Renal cortical epithelial cell (primary cell): Measurements from ENCODE around the gene ADAM12. TPM values are rescaled to one million over a fixed set of nuclear protein-coding genes. Genes with fewer than 3 reads are reported as not detected.

Source experiments
- DNase-seq: peaks from one replicate; pipeline ENCODE4 v3.0.0-alpha.2; 2011; ENCODE audit warnings: low read depth
- total RNA-seq: library from RNA; depleted of rRNA; stranded (reverse); fragments of >200 nt; gene quantifications from 2 replicates; pipeline ENCODE4 v1.2.3, GENCODE V29; 2014

Gene ADAM12
- total RNA-seq, 1 donor from 2014 or later, result 19.4 TPM

DNA sequence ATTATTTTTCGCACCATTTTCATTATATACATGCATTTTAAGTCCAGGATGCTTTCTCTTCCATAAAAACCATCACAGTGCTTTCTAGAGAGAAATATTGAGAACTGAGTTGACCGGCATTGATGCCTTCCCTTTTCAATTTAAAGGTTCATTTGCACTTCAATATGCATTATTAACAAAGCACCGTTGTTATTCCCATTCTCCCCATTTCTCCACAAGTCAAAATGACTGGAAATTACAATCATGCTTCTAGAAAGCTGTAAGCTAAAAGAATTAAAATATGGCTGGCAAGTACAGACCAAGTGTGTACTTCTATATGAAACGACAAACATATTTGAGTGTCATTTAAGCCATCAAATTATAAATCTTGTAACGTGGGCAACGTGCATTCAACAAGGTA lies 272.4 kb downstream of the ADAM12 start:
- DNase-seq, result no peak

DNA sequence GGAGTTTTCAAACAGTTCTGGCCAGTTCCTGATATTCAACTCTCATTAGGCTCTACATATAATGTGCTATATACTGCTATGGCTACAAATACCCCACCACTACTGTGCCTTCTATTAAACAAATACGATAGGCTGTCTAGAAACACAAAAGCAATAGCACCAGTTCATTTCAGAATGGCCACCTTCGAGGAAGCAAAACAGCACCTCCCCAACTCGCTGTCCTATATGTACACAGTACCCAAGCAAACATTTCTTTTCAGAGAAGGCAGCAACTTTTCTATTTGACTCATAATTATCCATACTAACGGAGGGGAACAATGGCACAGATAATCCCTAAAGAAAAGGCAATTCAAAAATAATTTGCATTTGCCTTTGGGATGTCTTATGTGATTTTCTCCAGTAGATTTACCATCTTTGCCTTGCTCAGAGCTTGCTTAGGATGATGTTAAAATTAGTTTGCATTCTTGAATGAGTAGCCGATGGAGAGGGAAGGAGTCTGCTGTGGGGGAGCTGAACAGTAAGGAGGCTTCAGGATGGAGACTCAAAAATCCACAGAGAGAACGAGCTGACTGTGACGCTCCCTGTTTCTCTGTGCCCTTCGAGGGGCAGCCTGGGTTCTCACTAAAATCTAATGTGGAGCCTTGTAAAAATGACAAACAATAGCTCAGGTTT lies 273.3 kb downstream of the ADAM12 start:
- no peak for DNase-seq

DNA sequence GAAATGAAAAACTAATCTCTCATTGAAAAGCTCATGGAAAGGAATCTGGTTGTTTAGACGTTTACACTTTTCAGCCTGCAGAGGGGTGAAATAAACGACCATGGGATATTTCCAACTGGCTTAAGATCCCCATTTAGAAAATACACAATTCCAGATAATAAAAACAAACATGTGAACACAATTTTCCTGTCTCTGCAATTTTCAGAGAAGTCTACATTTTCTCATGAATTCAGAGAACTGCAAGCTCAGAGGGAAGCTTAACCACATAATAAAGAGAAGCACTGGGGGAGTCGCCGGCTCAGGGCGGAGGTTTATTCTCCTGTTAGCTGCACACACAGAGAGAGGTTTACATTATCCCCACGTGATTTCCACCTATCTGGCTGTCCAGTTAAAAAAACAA lies 276.8 kb downstream of the ADAM12 start:
- no peak for DNase-seq

DNA sequence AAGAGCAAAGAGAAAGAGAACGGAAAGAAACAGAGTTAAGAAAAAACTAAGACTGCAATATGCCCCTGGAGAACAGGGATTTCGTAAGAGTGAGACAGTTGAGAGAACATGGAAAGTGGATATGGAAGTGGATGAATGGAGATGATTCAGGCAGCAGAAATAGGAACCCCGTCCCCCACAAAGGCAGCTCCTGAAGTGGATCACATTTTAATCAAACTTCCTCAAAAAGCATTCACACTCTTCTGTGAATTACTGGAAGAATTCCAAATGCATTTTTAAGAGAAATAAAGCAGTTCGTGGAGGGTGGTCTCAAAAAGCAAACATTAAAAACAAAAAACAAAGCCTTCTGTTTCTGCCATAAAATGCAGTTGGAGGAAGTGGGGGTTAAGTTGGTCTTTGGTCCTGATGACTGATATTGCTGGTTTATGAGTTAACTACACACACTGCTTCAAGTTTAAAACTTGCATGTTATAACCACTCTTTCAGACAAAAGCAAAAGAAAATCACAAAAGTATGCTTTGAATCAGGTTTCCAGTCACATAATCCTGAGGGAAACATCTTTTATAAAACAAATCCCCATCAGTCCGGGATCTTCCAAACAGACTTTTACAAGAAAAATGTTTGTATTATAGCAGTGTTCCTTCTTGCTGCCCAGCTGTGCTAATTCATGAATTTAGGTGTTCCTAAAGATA lies 277.6 kb downstream of the ADAM12 start:
- peak; percentile 81 for DNase-seq

DNA sequence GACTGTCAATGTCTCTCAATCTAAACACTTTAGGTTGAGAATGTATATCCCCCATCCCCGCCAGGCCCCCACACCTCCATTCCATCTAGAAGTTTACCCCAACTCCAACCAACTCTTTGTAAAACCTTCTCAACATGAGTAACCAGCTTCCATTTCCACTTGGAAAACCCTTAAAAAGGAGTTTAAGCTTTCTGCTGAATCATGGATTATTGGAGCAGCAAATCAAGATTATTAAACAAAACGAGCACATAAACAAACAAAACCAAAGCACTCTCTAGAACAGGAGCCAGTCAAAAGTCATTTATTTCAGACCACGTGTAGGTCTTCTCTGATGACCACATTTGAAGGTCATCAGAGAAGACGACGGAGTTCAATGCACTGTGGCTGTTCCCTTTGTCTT lies 278.4 kb downstream of the ADAM12 start:
- no peak for DNase-seq

DNA sequence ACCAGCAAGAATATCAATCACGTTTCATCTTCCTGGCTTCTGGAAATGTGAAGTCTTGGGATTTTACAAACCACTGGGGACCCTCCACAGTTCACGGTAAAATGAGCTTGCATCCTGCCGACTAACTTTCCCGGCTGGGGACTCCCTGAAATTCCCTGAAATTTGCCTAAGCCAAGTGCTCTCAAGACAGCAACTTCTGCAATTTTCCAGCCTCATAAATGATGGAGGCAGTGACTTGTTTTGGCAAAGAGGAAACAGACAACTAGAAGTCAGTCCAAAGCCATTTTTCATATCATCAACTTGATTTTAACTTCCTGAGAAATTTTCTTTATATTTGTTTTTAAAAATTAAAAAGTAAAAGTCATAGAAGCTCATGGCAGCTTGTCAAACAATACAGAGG lies 279.6 kb downstream of the ADAM12 start:
- no peak for DNase-seq

DNA sequence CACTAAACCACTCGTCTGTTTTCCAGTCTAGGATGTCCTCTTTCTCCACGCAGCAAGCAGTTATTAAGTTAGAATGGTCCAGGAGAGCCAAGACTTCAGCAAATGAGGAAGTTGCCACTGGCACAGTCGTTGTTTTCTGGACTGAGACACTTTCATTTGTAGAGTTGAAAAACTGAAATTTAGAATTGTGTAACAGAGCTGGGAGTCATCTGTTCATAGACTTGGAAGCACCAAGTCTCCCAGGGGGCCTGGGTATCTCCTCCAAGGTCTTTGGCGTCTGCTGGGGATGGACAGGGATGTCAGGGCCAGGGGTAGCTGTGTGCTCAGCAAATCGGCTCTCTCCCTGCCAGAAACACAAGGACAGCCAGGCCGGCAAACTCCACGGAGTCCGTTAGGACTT lies 283.5 kb downstream of the ADAM12 start:
- DNase-seq, result no peak

DNA sequence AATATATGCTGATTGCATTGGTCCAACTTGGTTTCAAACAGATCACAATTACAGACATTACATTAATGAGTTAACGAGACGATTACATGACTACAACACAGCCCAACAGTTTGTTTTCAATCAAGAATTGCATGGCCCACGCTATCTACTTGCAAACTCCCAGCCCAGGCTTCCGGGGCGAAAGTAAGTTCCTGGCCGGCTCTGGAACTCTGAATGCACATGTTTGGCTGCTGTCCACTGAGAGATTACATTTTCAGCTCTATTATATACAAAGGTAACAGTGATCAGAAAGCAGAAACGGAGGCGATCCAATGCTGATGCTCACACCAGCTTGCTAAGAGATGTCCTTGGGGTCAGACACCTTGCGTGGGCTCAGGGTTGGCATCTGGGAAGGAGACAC lies 285.6 kb downstream of the ADAM12 start:
- DNase-seq, result no peak

DNA sequence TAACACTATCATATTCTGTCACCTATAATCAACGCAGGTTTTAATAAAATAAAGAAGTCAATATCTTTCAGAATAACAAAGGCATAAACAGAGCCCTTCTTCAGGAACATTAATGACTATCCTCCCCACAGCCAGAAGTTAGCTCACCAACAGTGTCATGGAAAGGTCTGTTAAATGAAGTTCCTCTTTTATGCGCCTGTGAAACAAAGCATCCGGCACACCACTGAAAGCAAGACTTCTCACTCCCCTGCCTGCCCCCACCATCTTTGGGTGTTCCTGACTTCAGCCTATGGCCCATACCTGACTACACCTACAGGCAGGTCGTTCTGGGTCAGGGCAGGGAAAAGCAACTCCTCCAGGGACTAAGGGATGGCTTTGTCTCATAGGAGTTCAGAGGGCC lies 286.5 kb downstream of the ADAM12 start:
- DNase-seq, result no peak

DNA sequence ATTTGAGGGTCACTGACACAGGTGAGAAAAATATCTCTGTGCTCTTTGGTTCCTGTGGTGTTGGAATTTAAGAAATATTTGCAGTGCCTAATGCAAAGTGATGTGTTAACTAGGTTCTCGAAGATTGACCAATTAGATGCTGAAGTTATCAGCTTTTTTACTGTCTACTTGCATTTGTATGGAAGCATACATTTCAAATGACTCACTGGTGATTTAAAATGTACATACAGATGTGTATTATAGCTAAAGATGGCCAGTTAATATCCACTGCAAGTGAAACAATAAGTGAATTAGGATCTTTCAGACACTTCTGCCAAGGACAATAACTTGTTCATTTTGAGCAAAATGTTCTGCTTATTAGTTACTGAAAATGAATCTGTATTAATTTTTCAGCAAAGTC lies 287.0 kb downstream of the ADAM12 start:
- no peak for DNase-seq

DNA sequence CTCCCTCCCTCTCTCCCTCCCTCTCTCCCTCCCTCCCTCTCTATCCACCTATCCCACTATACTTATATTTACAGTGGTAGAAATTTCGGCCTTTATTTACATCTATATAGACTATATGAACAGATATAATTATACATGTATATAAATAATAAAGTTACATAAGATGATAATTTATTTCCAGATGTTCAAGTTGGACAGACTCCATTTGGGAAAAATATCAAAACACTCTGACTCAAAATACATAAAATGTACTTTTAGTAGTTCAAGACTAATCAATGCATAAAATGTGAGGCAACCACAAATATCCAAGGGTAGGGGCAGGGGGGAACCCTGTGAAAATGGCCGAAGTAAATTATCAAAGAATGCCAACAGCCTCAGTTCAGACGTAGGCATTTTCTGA lies 288.9 kb downstream of the ADAM12 start:
- DNase-seq, result no peak

DNA sequence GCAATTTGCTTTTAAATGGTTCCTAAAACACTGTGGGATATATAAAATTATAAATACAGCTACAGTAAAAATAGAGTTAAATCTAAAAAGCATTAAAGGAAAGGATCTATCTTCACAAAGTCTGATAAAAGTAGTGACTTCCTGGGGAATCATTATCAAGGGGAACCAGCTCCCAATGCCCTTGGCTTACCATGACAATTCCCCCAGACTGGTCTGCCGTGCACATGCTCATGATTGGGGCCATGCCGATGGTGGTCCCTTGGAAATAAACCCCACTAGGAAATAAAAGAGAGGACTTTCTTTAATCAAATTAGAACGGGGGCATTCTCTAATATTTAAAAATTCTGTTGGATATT lies 290.1 kb downstream of the ADAM12 start:
- no peak for DNase-seq

DNA sequence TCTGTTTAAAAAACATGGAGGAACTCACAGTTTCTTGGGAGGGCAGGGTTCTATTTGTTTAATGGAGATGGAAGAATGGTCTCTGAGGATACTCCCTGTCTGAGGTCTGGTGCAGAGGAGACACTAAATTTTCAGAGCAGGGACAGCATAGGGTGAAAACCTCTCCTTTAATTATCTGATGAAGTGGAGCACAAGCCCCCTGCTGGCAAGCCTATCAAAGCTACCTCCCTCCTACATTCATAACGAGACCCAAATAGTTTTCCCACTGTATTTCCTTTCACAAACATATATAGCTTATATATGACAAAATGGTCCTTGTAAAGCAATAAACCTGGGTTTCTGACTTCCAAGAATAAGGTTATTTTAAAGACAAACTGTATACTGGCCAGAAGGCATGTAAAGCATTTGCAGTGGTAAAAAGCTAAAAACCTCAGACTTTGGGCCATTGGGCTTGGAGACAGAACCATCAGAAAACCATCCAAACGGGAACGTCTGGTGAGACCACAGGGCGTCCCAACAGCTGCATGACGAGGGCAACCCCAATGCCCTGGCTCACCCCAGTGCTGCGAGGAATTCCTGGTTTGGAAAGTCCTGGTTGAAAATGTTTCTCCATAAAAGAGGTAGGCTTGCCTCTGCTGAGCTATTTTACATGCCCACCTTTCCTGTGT lies 290.6 kb downstream of the ADAM12 start:
- DNase-seq, result no peak

DNA sequence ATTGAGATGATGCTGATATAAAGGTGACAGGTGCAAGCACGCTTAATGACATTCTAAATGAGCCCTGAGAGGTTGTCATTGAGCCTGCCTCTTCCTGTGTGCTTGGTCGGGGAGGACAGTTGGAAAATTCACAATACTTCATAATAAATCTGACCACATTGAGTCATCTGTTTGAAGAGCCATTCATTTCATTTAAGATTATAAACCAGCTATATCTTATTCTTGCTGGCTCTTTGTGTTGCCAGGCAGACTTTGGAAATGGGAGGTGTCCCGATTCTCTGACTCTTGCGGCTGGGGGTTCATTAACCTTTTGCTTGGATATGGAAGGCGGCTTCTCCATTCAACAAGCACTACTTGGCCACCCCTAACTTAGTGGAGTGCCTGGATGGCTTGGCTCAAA lies 293.7 kb downstream of the ADAM12 start:
- DNase-seq, result no peak

DNA sequence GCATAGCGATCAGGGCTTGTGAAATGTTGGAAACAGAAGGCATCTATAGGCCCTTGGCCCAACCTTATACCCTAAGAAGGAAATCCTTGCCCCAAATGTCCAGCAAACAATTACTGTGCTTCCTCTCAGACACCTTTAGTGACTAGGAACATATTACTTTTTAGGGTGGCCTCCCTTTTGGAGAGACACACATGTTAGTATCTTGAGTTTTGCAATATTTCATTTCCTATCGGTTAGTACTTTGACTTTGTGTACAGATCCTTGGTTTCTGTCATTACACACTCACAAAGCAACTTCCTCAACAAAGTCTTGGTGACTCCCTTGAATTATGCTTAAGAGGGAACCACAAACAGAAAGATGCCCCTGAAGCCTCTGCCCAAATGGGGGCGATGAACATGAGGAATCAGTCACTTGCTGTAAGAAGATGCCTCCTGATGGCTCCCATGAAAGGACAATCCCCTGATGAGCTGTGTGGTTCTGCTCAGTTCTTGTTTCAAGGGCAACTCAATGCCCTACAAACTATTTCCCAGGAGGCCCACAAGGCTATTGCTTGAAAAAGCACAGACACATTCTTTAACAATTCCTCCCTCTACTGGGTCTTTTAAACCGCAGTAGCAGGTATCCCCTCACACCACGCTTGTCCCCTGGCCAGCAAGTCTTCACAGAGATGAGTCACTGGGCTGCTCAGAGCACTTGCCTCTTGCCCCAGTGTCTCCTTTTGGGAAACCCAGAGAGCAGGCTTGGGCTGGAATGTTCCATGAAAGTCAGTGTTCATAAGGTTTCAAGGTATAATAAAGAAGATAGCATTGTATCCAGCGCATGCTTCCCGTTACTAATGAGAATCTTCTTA lies 295.7 kb downstream of the ADAM12 start:
- peak; percentile 29 for DNase-seq

DNA sequence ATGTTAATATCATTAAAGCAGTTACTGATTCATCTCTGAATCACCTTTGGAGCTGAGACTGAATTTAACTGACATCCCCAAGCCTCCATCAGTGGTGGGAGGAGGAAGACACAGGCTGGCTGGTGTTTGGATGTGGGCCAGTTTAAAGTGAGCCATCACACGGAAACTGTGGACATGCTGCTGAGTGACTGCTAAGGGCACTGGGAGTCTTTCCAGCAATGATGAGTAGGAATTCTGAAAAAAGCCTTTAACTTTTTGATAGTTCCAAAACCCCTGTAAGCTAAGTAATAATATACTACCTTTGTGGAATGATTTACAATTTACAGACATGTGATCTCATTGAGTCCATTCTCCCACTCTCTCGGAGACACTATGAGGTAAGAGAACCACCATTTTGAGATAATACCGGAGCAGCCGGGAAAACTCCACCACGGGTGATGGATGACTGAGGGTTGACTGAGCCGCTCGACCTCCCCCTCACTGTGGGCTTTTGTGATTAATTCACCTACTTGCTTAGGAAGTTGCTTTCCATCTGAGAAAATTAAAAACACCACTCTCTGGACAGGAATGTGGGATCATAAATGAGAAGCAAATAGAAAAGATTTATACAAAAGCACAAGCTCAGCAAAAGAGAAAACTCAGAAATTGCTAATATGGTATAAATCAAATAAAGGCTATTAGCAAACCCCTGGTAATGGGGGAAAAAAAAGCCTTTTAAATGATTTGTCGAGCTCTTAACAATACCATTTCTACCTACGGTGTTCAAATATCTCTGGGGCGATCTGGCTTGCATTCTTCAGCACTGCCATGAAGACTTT lies 297.2 kb downstream of the ADAM12 start:
- DNase-seq, result peak; percentile 96

DNA sequence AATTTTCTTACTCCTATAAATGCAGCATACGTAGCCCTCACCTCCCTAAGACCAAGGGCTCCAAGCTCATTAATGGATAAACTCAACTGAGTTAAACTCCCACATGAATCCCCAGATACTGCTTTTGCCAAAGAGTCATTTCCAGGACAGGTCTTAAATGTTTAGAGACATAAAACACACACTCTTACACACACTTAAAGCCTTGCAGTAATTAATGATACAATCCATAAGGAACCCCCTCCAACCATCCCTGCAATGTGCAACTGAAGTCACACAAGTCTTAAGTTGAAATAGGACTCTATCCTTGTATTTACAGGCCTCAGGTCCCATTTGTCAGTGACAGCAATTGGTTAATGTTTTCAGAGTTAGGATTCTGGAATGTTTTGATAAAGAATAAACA lies 297.8 kb downstream of the ADAM12 start:
- DNase-seq, result no peak

DNA sequence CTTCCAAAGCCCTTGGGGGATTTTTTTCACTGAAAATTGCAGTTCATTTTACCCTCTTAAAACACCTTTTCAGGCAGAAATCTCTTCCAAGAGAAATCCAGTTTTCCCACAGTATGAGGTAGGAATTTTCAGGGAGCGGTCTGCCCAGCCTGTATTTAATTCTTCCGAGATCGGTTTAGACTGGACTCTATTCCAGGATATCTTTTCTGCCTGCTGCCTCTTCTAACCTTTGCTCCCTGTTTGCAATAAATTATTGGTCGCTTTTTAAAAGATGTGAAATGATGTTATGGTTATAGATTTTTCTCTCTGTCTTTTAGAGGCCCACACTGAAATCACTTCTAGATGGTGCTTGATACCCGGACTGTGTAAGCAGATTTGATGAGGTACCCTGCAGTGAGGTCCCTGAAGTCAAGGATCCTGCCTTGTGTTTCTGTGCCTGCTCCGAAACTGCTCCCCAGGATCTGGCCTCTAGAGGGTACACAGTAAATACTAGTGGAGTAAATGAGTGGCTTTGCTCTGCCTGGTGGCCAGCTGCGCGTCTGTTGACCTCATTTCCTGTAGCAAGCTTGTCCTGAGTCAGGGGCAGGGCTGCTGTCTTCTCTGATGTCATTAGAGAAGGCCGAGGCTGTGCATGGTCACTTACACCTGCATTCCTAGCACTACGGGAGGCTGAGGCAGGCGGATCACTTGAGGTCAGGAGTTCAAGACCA lies 300.3 kb downstream of the ADAM12 start:
- DNase-seq, result peak; percentile 48

DNA sequence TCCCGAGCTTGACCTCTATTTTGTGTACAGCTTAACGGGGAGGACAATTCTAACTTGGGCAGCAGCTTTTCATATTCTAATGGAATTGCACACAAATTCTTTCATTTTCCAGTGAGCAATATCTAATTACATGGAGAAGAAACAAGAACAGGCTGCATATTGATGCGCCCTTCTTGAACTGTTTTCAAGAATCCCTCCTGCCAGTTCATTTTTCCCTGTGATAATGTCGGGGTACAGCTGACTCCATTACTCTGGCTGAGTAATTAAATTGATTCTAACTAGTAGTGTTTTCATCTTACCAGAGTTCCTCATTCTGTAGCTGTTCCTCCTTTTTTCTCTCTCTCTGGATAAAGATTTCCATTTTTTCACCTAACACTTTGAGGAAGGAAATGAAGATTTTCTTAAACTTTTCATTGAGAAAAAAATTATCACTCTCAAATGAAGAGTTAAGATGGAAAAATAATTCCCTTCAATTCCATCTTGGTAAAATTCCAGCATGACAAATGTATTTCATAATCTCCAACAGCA lies 301.1 kb downstream of the ADAM12 start:
- DNase-seq, result no peak

DNA sequence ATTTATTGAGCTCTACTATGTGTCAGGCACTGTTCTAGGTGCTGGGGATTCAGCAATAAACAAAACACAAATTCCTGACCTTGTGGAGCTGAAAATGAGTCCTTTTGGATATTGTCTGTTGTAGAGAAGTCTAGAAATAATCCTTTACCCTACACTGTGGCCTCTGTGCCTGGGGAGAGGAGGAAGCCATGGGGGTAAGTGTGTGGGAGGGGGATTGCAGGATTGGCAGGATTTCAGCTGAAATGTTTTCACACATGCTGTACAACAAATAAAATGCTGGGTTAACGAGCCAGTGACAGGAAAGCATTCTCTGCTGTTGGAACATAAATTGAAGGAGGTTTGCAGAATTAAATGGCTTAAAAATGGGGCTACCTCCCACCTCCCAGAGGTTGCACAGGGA lies 302.5 kb downstream of the ADAM12 start:
- no peak for DNase-seq

DNA sequence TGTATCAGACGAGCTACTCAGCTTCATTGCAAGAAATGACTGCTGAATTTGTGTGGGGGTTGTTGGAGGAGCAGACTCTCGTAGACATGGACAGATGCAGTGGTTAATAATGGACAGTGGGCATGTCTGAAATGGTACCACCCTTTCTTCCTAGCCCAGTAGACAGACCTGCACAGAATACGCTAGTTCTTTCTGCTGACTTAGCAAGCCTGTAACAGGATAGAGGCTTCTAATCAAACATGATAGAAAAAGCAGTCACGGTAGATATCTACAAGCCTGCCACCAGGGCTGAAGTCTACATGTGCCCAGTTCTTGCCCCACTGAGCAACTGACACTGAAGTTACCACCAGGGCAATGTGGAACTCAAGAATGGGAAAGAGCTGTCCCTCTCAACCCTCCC lies 303.9 kb downstream of the ADAM12 start:
- DNase-seq, result no peak
